ENCODE measurements around the gene NANP.

DNA sequence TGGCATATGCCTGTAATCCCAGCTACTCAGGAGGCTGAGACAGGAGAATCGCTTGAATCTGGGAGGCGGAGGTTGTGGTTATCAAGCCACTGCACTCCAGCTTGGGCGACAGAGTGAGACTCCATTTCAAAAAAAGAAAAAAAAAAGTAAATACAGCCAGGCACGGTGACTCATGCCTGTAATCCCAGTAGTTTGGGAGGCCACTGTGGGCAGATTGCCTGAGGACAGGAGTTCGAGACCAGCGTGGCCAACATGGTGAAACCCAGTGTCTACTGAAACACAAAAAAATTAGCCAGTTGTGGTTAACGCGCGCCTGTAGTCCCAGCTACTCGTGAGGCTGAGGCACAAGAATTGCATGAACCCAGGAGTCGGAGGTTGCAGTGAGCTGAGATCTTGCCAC, 36.9 kb downstream of the NANP start:
- no peak for TF ChIP-seq RFX5 (IDR thresholded peaks at IDR 0.05)
- no peak for TF ChIP-seq JUNB (IDR thresholded peaks at IDR 0.05)
- TF ChIP-seq POLR2A (IDR thresholded peaks at IDR 0.05; ENCODE audit: low read length), result no peak
- TF ChIP-seq MYC (IDR thresholded peaks at IDR 0.05; ENCODE audit: borderline replicate concordance, low read length), result no peak
- TF ChIP-seq, protein P1, sequence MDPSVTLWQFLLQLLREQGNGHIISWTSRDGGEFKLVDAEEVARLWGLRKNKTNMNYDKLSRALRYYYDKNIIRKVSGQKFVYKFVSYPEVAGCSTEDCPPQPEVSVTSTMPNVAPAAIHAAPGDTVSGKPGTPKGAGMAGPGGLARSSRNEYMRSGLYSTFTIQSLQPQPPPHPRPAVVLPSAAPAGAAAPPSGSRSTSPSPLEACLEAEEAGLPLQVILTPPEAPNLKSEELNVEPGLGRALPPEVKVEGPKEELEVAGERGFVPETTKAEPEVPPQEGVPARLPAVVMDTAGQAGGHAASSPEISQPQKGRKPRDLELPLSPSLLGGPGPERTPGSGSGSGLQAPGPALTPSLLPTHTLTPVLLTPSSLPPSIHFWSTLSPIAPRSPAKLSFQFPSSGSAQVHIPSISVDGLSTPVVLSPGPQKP (IDR thresholded peaks at IDR 0.05; ENCODE audit: low read depth, low read length), result no peak
- TF ChIP-seq RAD21 (conservative IDR thresholded peaks at IDR 0.05 in 1 of 2, IDR thresholded peaks at IDR 0.05 in 1 of 2), result no peak
- no peak for TF ChIP-seq EP300 (IDR thresholded peaks at IDR 0.05)
